GM18502 (cell line): ENCODE measurements around the gene SCML1.
"Not testable (repeated sequence)": the region's sequence is repeated elsewhere in the genome, so short reads cannot be mapped to it uniquely, and the experiment has no call there.

Experiments
- ATAC-seq: cut with Tn5 transposase; IDR thresholded peaks from one replicate; pipeline ENCODE4 v1.9.1; 2021; ENCODE audit warnings: mild to moderate bottlenecking; ENCODE audit not compliant: unreplicated experiment, poor library complexity

The SCML1 gene

GRCh38 chrX:17737986-17738713 is 857 bp downstream of the SCML1 start:
- ATAC-seq: no peak

GRCh38 chrX:17738737-17739535 is 1.6 kb downstream of the SCML1 start:
- ATAC-seq: no peak

DNA sequence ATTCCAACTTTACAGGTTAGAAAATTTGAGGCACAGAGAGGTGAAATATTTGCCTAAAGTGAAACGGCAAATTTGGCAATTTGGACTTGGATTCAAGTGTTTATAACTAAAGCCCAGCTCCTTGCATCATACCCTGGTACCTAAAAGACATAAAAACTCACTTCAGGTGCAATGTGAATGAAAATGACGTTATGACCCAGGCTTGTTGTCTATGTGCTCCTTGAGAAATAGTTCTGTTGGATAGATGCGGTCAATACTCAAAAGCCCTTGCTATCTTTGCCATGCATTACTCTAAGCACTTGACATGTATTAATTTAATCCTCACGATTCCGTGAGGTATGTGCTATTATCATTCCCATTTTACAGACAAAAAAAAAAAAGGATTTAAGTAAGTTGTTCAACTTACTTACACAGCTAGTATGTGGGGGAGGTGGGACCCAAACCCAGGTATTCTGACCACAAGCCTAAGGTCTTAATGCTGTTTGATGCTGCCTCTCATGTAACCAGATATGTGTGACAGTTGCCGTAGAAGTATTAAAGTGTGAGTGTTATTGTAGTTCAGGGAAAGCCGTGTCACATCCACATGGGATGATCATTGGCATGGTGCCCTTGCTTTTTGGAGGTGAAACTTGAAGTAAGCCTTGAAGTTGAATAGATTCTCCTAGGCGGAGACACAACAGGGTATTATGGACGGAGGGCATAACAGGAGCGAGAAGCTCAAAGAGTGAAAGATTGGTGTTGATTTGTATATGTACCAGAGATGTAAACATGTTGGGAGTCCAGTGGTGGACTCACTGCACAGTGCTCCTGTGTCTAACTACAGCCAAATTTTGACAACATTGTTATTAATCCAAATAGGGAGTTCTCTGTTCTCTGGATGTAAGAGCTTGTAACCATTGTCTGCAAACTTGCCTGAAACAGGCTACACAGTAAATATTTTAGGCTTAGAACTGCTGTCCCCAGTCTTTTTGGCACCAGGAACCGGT is 3.1 kb downstream of the SCML1 start:
- no peak for ATAC-seq

GRCh38 chrX:17741123-17741511 is 3.8 kb downstream of the SCML1 start:
- no peak for ATAC-seq

GRCh38 chrX:17743913-17744312 is 6.6 kb downstream of the SCML1 start:
- ATAC-seq: no peak

DNA sequence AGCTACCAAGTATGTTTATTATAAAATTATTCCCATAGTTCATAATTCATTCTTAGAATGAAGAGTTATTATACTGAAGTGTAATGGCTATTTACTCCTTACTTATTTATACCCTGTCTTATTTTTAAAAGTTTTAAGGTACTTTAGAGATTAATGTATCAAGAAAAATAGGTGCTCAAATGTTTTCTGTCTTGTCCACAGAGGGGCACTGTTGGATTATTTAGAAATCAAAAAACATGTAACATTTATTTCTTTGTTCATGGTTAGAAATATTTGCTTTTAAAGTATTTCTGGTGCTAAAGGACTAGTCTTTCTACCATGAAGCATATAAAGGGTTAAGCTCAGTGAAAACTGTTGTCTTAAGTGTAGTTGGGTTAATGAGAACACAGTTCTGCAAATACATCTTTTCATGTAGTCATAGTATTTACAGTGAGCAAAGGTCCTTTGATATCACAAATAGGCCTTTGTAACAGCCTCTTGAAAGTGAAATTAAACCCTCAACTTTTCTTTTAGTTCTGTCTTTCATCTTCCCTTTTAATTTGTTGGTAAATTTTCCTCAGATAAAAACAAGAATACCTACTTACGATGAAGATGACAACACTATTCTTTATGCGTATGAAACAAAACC is 7.7 kb downstream of the SCML1 start:
- ATAC-seq: no peak

DNA sequence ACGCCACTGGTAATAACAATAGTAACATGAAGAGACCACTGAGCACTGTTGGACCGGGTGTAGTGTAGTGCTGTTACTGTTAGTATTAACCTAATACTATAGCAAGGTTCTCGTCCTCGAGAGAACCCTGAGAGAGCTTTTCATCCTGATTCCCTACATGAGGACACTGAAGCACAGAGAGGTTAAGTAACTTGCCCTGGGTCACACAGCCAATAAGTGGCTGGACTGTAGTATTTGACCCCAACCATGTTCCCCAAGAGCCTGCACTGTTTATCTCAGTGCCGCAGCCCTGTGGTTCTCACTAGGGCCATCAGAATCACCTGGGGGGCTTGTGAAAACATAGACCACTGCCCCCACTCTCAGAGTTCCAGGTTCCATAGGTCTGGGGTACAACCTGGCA is 10.4 kb downstream of the SCML1 start:
- ATAC-seq: no peak

- ATAC-seq: no peak
Measured at GRCh38 chrX:17748684-17749083, 11.4 kb downstream of the SCML1 start.

DNA sequence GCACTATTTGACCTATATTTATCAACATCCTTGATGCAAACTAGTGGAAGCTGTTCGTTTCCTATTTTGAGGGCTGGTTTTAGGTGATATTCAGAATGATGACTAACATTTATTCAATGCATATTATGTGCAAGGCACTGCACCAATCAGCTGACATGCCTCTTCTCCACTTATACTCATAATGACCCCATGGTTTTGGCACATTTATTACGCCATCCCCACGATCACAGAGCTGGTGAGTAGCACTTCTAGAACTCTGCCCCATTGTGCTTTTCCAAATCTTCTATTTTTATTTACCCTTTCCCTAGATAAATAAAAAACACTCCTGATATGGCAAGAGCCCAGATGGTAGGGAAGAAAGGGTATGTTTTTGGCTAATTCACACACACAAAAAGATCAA is 13.1 kb downstream of the SCML1 start:
- no peak for ATAC-seq

DNA sequence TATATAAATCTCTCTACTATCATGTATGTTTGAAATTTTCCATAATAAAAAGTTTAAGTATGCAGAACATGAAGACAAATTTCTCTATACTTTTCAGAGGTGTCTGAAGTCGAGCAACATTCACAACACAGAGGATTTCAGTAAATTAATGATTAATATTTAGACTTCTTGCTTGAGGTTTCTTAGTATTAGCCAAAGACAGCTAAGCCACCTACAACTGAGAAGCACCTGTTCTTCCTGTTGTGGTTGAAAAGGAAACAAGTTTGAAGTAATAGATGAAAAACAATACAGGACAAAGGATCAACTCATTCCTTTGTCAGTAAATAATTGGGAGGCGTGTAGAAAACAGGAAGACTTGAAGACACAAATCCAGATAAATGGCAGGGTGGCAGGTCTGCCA is 21.1 kb downstream of the SCML1 start:
- peak; percentile 67 for ATAC-seq

DNA sequence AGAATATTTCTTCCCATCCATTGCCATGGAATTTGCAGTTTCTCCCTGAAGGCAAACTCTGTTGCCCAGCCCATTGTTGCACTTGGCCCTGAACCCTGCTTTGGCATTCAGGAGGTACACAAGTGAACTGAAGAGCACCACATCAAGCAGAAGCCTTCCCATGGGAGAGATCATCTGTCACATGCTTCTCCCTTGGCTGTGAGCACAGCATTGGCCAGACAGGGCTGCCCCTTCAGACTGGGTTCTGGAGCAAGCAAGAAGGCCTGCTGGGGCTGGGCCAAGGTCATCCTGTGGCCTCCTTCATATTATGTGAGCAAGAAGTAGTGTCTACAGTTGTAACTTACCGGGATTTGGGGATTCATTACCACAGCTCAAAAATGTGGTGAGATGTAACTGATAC is 22.7 kb downstream of the SCML1 start:
- no peak for ATAC-seq

DNA sequence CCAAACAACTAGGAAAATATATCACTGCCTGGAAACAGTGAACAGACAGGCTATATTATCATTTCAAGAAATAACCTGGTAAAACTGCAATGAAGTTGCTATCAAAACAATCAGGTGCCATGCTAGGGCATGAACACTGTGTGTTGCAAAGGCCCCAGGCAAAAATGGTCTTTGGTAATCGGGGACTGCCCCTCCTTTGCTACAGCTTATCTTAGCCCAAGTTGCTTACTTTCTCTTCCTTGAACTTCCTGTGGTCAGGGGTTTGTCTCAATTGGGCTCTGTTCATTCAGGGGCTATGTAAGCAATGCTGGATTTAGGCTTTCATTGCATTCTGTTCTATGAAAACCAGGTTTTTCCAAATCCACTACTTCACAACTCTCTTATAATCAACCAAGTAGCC is 30.4 kb downstream of the SCML1 start:
- ATAC-seq: no peak

- no peak for ATAC-seq
Measured at GRCh38 chrX:17768997-17769396, 31.7 kb downstream of the SCML1 start.

GRCh38 chrX:17769701-17770269 is 32.5 kb downstream of the SCML1 start:
- ATAC-seq: no peak

GRCh38 chrX:17773221-17773876 is 36.1 kb downstream of the SCML1 start:
- ATAC-seq: no peak

GRCh38 chrX:17774053-17774452 is 36.8 kb downstream of the SCML1 start:
- ATAC-seq: no peak

GRCh38 chrX:17778997-17779396 is 41.7 kb downstream of the SCML1 start:
- ATAC-seq: no peak

GRCh38 chrX:17779434-17779833 is 42.1 kb downstream of the SCML1 start:
- ATAC-seq: no peak

DNA sequence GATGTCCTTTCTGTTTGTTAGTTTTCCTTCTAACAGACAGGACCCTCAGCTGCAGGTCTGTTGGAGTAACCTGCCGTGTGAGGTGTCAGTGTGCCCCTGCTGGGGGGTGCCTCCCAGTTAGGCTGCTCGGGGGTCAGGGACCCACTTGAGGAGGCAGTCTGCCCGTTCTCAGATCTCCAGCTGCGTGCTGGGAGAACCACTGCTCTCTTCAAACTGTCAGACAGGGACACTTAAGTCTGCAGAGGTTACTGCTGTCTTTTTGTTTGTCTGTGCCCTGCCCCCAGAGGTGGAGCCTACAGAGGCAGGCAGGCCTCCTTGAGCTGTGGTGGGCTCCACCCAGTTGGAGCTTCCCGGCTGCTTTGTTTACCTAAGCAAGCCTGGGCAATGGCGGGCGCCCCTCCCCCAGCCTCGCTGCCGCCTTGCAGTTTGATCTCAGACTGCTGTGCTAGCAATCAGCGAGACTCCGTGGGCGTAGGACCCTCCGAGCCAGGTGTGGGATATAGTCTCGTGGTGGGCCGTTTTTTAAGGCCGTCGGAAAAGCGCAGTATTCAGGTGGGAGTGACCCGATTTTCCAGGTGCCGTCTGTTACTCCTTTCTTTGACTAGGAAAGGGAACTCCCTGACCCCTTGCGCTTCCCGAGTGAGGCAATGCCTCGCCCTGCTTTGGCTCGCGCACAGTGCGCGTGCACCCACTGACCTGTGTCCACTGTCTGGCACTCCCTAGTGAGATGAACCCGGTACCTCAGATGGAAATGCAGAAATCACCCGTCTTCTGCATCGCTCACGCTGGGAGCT is 49.5 kb downstream of the SCML1 start:
- ATAC-seq: not testable (repeated sequence)
